PC-3 (cell line): ENCODE measurements around the gene SYT9.

Experiments
- EZH2 ChIP-seq: fragments of 300-600 bp; sonication (generic); IDR thresholded peaks from one replicate; pipeline ENCODE4 v1.6.1; 2017; ENCODE audit warnings: antibody characterized with exemption, mild to moderate bottlenecking, low read length; ENCODE audit not compliant: unreplicated experiment
- EZH2phosphoT487 ChIP-seq: fragments of 300-600 bp; sonication (generic); IDR thresholded peaks from 2 replicates; pipeline ENCODE4 v1.6.1; 2018; ENCODE audit warnings: mild to moderate bottlenecking, antibody characterized with exemption, low read length, borderline replicate concordance
- TF ChIP-seq, protein P1 (sequence below): fragments of 300-600 bp; sonication (generic); conservative IDR thresholded peaks from 2 replicates; pipeline ENCODE4 v1.5.1; 2017; ENCODE audit warnings: antibody characterized with exemption, low read depth, mild to moderate bottlenecking, low read length

DNA sequence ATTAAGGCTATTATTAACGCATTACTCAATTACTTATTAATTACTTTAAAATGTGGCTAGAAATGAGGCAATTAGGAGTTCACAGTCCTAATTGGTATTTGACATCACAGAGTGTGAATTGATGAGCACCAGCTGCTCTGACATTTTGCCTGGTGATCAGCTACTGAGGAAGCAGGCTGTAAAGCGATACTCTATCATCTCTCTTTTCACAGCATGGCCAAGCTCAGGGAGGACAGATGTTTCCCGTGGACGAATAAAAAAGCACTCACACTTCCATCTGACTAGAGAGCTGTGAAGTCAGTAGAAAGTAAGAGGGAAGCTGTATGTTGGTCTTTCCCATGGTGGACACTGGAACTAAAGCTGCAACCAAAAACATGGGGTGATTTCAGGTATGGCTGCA is 29.1 kb upstream of the SYT9 start:
- TF ChIP-seq, protein P1, sequence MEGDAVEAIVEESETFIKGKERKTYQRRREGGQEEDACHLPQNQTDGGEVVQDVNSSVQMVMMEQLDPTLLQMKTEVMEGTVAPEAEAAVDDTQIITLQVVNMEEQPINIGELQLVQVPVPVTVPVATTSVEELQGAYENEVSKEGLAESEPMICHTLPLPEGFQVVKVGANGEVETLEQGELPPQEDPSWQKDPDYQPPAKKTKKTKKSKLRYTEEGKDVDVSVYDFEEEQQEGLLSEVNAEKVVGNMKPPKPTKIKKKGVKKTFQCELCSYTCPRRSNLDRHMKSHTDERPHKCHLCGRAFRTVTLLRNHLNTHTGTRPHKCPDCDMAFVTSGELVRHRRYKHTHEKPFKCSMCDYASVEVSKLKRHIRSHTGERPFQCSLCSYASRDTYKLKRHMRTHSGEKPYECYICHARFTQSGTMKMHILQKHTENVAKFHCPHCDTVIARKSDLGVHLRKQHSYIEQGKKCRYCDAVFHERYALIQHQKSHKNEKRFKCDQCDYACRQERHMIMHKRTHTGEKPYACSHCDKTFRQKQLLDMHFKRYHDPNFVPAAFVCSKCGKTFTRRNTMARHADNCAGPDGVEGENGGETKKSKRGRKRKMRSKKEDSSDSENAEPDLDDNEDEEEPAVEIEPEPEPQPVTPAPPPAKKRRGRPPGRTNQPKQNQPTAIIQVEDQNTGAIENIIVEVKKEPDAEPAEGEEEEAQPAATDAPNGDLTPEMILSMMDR, result no peak
- no peak for TF ChIP-seq EZH2phosphoT487
- no peak for TF ChIP-seq EZH2
